Measurements from ENCODE around the gene CHAF1A.

DNA sequence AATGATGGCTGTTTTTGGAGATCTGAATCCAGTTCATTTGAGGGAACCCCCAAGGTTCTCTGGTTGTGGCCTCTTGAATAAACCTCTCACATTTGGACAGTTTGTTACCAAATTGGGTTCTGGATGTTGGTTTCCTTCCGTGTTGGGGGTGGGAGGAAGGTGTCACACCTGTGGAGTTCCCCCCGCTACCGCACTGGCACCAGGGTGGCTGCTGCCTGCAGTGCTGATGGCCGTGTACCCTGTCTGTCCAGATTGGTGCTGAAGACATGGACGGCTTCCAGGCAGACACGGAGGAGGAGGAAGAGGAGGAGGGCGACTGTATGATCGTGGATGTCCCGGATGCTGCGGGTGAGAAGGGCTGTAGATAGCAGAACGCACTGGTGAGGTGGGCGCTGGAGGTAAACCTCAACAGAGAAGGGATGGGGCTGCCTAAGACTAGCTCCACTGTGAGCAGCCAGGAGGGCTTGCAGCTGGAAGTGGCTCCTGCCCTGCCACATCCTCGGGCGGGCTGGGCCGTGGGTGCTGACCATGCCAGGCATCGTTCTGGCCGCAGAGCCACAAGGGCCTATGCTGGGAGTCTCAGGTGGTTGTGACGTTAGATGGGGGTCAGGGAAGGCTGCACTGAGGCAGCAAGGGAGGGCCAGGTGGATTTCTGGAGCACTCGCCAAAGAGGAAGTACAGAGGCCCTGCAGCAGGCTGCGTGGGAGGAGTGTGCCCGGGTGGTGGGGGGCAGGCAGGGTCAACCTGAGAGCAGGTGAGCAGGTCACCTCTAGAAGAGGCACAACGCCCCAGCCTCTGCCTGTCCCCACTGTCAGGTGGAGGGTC, 39.8 kb downstream of the CHAF1A start:
- TF ChIP-seq POLR2A (IDR thresholded peaks at IDR 0.05; ENCODE audit: low read depth, low read length): peak; percentile 22; the same call in 1 of the 2 replicates
- no peak; the same call in 1 of the 2 replicates for TF ChIP-seq POLR2AphosphoS5 (IDR thresholded peaks at IDR 0.05; ENCODE audit: low read depth, low read length)
- no peak for TF ChIP-seq TAF1 (IDR thresholded peaks at IDR 0.05; ENCODE audit: borderline replicate concordance, low read depth, low read length)

All from GM12892 (cell line).